Cerebellar nuclear complex (tissue), 1 donor: ENCODE data around the gene CAP2.
"Not testable (repeated sequence)": the region's sequence is repeated elsewhere in the genome, so short reads cannot be mapped to it uniquely, and the experiment has no call there.

Experiments
- DNase-seq, 2 experiments: peaks; one replicate each; lab custom pipeline; 2025; lab: John Stamatoyannopoulos, UW

CAP2 gene

GRCh38 chr6:17397764-17398194 is 4.4 kb downstream of the CAP2 start:
- DNase-seq: no peak

- DNase-seq: not testable (repeated sequence)
Observed at GRCh38 chr6:17405181-17405943, 12.0 kb downstream of the CAP2 start.

GRCh38 chr6:17405944-17406245 is 12.5 kb downstream of the CAP2 start:
- no peak for DNase-seq

GRCh38 chr6:17408081-17408480 is 14.7 kb downstream of the CAP2 start:
- no peak for DNase-seq

GRCh38 chr6:17410281-17410680 is 16.9 kb downstream of the CAP2 start:
- no peak for DNase-seq

GRCh38 chr6:17413313-17413750 is 19.9 kb downstream of the CAP2 start:
- no peak for DNase-seq

GRCh38 chr6:17414395-17414794 is 21.0 kb downstream of the CAP2 start:
- not testable (repeated sequence) for DNase-seq

GRCh38 chr6:17415321-17415720 is 21.9 kb downstream of the CAP2 start:
- DNase-seq: no peak

GRCh38 chr6:17416806-17417205 is 23.4 kb downstream of the CAP2 start:
- DNase-seq: no peak

- no peak for DNase-seq
Observed at GRCh38 chr6:17417817-17418216, 24.4 kb downstream of the CAP2 start.

- DNase-seq: peak in 1 of 2 experiments; percentile 34
Observed at GRCh38 chr6:17418281-17419188, 25.1 kb downstream of the CAP2 start.

GRCh38 chr6:17419189-17419575 is 25.8 kb downstream of the CAP2 start:
- no peak for DNase-seq

- DNase-seq: no peak
Observed at GRCh38 chr6:17420368-17420767, 27.0 kb downstream of the CAP2 start.

GRCh38 chr6:17421406-17421805 is 28.0 kb downstream of the CAP2 start:
- no peak for DNase-seq

GRCh38 chr6:17423026-17423425 is 29.6 kb downstream of the CAP2 start:
- no peak for DNase-seq

GRCh38 chr6:17427062-17427461 is 33.7 kb downstream of the CAP2 start:
- DNase-seq: no peak

- DNase-seq: no peak
Observed at GRCh38 chr6:17427617-17428016, 34.2 kb downstream of the CAP2 start.

- not testable (repeated sequence) for DNase-seq
Observed at GRCh38 chr6:17428595-17429120, 35.3 kb downstream of the CAP2 start.

- no peak for DNase-seq
Observed at GRCh38 chr6:17429383-17430061, 36.1 kb downstream of the CAP2 start.

GRCh38 chr6:17431581-17431980 is 38.2 kb downstream of the CAP2 start:
- no peak for DNase-seq

GRCh38 chr6:17432356-17432755 is 39.0 kb downstream of the CAP2 start:
- no peak for DNase-seq

GRCh38 chr6:17439243-17439993 is 46.0 kb downstream of the CAP2 start:
- no peak for DNase-seq
